Measurements from ENCODE around the gene SEL1L. TPM values are rescaled to one million over a fixed set of nuclear protein-coding genes. Genes with fewer than 3 reads are reported as not detected.
A peak's percentile ranks its signal among the peaks of the same experiment; 100 is the strongest.

The SEL1L gene
- total RNA-seq, result 140 and 146 TPM in 2 replicates
- long read RNA-seq, full-length matches to known transcripts, result 141 of 202 reads
- long read RNA-seq, partial matches to known transcripts, result 7 of 202 reads
- long read RNA-seq, other reads (novel, unspliced or antisense), result 54 of 202 reads

DNA sequence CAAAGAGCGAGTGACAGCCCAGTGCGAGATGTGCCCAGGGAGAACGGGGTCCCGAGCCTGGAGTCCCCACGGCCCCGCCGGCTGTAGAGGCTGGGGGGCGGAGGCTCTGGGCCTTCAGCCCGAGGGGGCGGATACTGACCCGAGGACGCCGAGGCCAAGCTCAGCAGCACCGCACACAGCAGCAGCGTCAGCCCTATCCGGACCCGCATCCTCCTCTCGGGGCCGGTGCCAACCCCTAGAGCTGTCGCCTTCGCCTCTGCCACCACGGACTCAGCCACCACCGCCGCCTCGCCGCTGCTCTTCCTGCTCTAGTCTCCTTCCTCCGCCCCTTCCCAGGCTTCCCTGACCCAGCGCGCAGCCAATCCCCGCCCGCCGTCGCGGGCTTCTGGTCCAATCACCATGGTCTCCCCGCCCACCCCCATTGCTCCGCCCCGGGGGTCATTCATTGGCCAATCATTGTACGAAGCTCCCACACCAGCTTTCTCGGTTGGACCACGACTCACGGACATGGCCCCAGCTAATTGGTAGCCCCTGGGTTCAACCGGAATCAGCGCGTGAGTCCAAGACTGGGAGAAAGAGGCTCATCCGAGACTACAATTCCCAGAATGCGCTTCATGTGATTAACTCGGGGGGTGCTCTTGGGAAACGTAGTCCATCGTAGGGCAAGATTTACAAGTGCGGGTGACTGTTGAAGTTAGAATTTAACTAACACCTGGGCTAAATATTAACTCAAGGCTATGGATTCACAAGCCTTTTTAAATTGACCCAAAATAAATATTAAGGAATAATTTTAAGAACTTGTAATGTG lies at the start of gene SEL1L:
SEL1L (minus strand) TSS at position 318 of the 808 bp plus-strand sequence; CDS start at position 209, 109 bp downstream.
- H3K27ac Mint-ChIP-seq (ENCODE audit: unreplicated experiment), result peak within 1 kb of the TSS; percentile 80

DNA sequence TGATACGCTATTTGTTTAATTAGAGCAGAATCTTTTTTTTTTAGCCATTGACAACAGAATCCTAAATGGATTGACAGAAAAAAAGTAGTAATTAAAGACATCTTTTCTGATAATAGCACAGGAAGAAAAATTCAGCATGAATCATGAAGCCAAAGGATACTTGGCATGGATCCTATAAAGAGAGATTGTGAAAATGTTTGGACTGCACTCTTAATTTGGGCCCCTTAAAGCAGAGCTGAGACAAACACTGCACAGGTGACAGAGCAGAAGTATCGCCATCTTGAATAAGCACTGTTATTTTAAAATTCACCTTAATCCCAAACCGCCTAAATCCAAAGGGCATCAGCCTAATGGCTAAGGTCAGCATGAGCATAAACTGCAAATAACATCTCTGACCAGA lies 48.8 kb upstream of the SEL1L start:
- no peak overlapping the region for H3K27ac Mint-ChIP-seq (ENCODE audit: unreplicated experiment)
- no peak for DNase-seq (ENCODE audit: extremely low spot score, unreplicated experiment)

More for the DNA sequence above, at the start of gene SEL1L:
- H3K4me1 Mint-ChIP-seq (ENCODE audit: unreplicated experiment), result peaks cover 35% of the 10 kb centered on the region
- peak within 1 kb of the TSS; percentile 91 for H3K4me3 Mint-ChIP-seq (ENCODE audit: unreplicated experiment)
- peaks cover 4% of the 10 kb centered on the region for H3K9me3 Mint-ChIP-seq (ENCODE audit: unreplicated experiment)
- no peaks in the 10 kb centered on the region for H3K27me3 Mint-ChIP-seq (ENCODE audit: unreplicated experiment)
- H3K36me3 Mint-ChIP-seq (ENCODE audit: unreplicated experiment), result no peaks in the 10 kb centered on the region
- TF ChIP-seq CTCF (IDR thresholded peaks at IDR 0.05), result no peak
- peak; percentile 100 for DNase-seq (ENCODE audit: extremely low spot score, unreplicated experiment)

DNA sequence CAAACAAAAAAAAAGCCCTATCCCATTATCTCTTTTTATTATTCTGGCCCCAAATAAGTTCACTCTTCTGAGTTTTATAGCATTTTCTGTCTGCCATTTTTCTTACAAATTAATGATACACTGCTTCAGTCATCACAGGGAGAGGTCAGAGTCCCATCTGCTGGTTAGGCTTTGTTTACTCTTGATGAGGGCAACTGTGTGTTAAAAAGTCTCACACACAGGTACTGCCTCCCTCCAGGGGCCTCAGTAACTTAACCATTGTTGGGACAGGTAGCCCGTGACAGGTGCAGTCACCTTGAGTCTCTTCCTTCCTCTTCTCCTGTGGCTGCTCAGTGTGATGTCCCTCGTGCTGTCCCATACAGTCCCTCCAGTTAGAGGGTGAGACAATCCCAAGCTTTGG lies 45.5 kb upstream of the SEL1L start:
- H3K4me3 Mint-ChIP-seq (ENCODE audit: unreplicated experiment), result no peak overlapping the region
- H3K36me3 Mint-ChIP-seq (ENCODE audit: unreplicated experiment), result no peaks in the 10 kb centered on the region
- no peak for TF ChIP-seq CTCF (IDR thresholded peaks at IDR 0.05)
- DNase-seq (ENCODE audit: extremely low spot score, unreplicated experiment), result no peak
- peaks cover 10% of the 10 kb centered on the region for H3K9me3 Mint-ChIP-seq (ENCODE audit: unreplicated experiment)
- no peaks in the 10 kb centered on the region for H3K27me3 Mint-ChIP-seq (ENCODE audit: unreplicated experiment)
- no peak overlapping the region for H3K27ac Mint-ChIP-seq (ENCODE audit: unreplicated experiment)
- no peaks in the 10 kb centered on the region for H3K4me1 Mint-ChIP-seq (ENCODE audit: unreplicated experiment)

More for the DNA sequence above, 48.8 kb upstream of the SEL1L start:
- TF ChIP-seq CTCF (IDR thresholded peaks at IDR 0.05), result no peak
- Mint-ChIP-seq H3K36me3 (ENCODE audit: unreplicated experiment) (no peaks in the 10 kb centered on the region), H3K27me3 (ENCODE audit: unreplicated experiment) (no peaks in the 10 kb centered on the region), H3K4me3 (ENCODE audit: unreplicated experiment) (no peak overlapping the region), H3K4me1 (ENCODE audit: unreplicated experiment) (no peaks in the 10 kb centered on the region), H3K9me3 (ENCODE audit: unreplicated experiment) (peaks cover 10% of the 10 kb centered on the region)

DNA sequence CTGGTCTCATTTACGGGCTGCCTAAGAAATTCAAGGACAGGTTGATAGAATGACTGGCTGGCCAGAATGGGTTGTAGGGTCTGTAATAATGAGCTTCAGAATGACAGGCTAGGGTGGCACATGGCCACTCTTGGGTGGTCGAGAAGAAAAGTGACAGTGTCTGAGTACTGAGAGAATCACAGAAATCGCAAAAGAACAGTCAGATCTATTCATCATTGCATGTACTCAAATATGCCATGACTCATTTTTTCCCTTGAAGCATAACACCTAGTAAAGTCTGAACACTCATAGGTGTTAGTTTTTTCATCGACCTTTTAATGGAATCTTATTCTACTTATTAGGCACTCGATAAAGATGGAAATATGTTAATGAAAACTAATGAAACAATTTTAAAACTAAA lies 37.8 kb upstream of the SEL1L start:
- no peaks in the 10 kb centered on the region for H3K36me3 Mint-ChIP-seq (ENCODE audit: unreplicated experiment)
- no peak overlapping the region for H3K4me3 Mint-ChIP-seq (ENCODE audit: unreplicated experiment)
- no peak overlapping the region for H3K27ac Mint-ChIP-seq (ENCODE audit: unreplicated experiment)
- H3K9me3 Mint-ChIP-seq (ENCODE audit: unreplicated experiment), result no peaks in the 10 kb centered on the region
- no peak for TF ChIP-seq CTCF (IDR thresholded peaks at IDR 0.05)
- DNase-seq (ENCODE audit: extremely low spot score, unreplicated experiment), result no peak
- H3K27me3 Mint-ChIP-seq (ENCODE audit: unreplicated experiment), result no peaks in the 10 kb centered on the region
- no peaks in the 10 kb centered on the region for H3K4me1 Mint-ChIP-seq (ENCODE audit: unreplicated experiment)

- Mint-ChIP-seq H3K9me3 (ENCODE audit: unreplicated experiment) (no peaks in the 10 kb centered on the region), H3K4me3 (ENCODE audit: unreplicated experiment) (no peak overlapping the region), H3K27ac (ENCODE audit: unreplicated experiment) (no peak overlapping the region), H3K27me3 (ENCODE audit: unreplicated experiment) (peaks cover 2% of the 10 kb centered on the region), H3K36me3 (ENCODE audit: unreplicated experiment) (no peaks in the 10 kb centered on the region), H3K4me1 (ENCODE audit: unreplicated experiment) (no peaks in the 10 kb centered on the region)
- TF ChIP-seq CTCF (IDR thresholded peaks at IDR 0.05), result no peak
- DNase-seq (ENCODE audit: extremely low spot score, unreplicated experiment), result no peak
Measured at GRCh38 chr14:81567302-81567701, 33.6 kb upstream of the SEL1L start.
